SH-SY5Y (cell line): Measurements from ENCODE around the gene LONRF2.

Experiments
- GATA2 ChIP-seq: IDR thresholded peaks from 2 replicates; pipeline ENCODE4 v1.6.1; 2011; ENCODE audit warnings: mild to moderate bottlenecking, low read depth, low read length
- GATA3 ChIP-seq: IDR thresholded peaks from 2 replicates; pipeline ENCODE4 v1.6.1; 2011; ENCODE audit warnings: low read depth, mild to moderate bottlenecking, low read length, moderate library complexity

DNA sequence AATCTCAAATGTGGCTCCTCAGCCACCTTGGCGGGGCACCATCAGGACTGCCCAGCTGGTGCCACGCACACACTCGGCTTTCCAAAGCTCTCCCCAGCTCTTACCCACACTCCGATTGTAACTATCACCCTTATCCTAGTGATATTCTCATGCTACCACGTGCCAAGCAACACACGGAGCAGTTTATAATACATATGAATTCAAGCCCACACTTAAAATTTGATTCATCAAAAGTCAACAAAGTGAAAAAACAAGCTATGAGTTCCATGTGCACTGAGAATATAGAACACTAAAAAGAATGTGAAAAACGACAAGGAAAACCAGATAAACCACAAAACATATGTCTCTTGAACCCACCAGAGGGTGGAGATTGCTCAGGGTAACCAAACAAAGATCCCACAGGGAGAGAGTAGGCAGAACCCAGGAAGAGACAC is 31.6 kb downstream of the LONRF2 start:
- TF ChIP-seq GATA2 (no peak), GATA3 (no peak)
